ENCODE results near the gene QRFP. TPM values are rescaled to one million over a fixed set of nuclear protein-coding genes. Genes with fewer than 3 reads are reported as not detected.
"Not testable (repeated sequence)": the region's sequence is repeated elsewhere in the genome, so short reads cannot be mapped to it uniquely, and the experiment has no call there.

Gene QRFP
- polyA plus RNA-seq, 1 donor (not counting 4 experiments of a cell fraction or from before 2014, with no cell fraction given), result not detected

GRCh38 chr9:130912932-130913598 is 16.5 kb upstream of the QRFP start:
- no peaks in the 10 kb centered on the region for H3K9me3 ChIP-seq (ENCODE audit: control insufficient read depth, low read depth, low read length)
- peak overlapping the region; percentile 32 for H3K4me2 ChIP-seq (ENCODE audit: control insufficient read depth, extremely low read depth, insufficient read depth, low read depth, low read length)
- H4K20me1 ChIP-seq (ENCODE audit: control insufficient read depth, extremely low read depth, insufficient read depth, low read length), result no peaks in the 10 kb centered on the region
- FAIRE-seq (no peak), DNase-seq (ENCODE audit: low read depth, low spot score) (peak; percentile 66)
- no peaks in the 10 kb centered on the region for H3K9me1 ChIP-seq (ENCODE audit: control insufficient read depth, extremely low read depth, insufficient read depth, low read length)
- dilution Hi-C loops (cut with MboI; ENCODE audit: extremely low pct_ligation_motif_present, low sequenced_read_pairs), result no loop called here
- H3K9ac ChIP-seq (ENCODE audit: control insufficient read depth, extremely low read depth, insufficient read depth, low read length), result no peak overlapping the region
- no peaks in the 10 kb centered on the region for H3K79me2 ChIP-seq (ENCODE audit: control insufficient read depth, insufficient read depth, low read length)
- no peak overlapping the region for H2AFZ ChIP-seq (ENCODE audit: control insufficient read depth, low read length)
- no peak overlapping the region for H3K27ac ChIP-seq (ENCODE audit: control insufficient read depth, insufficient read depth, low read length)
- peaks cover 29% of the 10 kb centered on the region for H3K27me3 ChIP-seq (ENCODE audit: control insufficient read depth, extremely low read depth, insufficient read depth, low read length)
- TF ChIP-seq EZH2 (IDR thresholded peaks at IDR 0.05; ENCODE audit: low read length) (no peak), CTCF (optimal IDR thresholded peaks at IDR 0.05 in 1 of 3, IDR thresholded peaks at IDR 0.05 in 1 of 3, conservative IDR thresholded peaks at IDR 0.05 in 1 of 3; ENCODE audit: extremely low read depth in 1 of 3, insufficient read depth in 2 of 3, low read length in 3 of 3) (no peak)
- H3K4me3 ChIP-seq (ENCODE audit: control insufficient read depth in 2 of 3, extremely low read depth in 1 of 3, insufficient read depth in 2 of 3, low read depth in 1 of 3, low read length in 3 of 3), result no peak overlapping the region
- H3K4me1 ChIP-seq (ENCODE audit: control insufficient read depth, extremely low read depth, insufficient read depth, low read length), result peaks cover 11% of the 10 kb centered on the region
- no peaks in the 10 kb centered on the region for H3K36me3 ChIP-seq (ENCODE audit: control insufficient read depth in 2 of 2, extremely low read depth in 1 of 2, insufficient read depth in 2 of 2, low read length in 2 of 2)

GRCh38 chr9:130911254-130912049 is 14.8 kb upstream of the QRFP start:
- TF ChIP-seq CTCF (optimal IDR thresholded peaks at IDR 0.05 in 1 of 3, IDR thresholded peaks at IDR 0.05 in 1 of 3, conservative IDR thresholded peaks at IDR 0.05 in 1 of 3; ENCODE audit: extremely low read depth in 1 of 3, insufficient read depth in 2 of 3, low read length in 3 of 3), result no peak
- no peak for TF ChIP-seq EZH2 (IDR thresholded peaks at IDR 0.05; ENCODE audit: low read length)
- Histone ChIP-seq H3K4me2 (ENCODE audit: control insufficient read depth, extremely low read depth, insufficient read depth, low read depth, low read length) (no peak overlapping the region), H4K20me1 (ENCODE audit: control insufficient read depth, extremely low read depth, insufficient read depth, low read length) (no peaks in the 10 kb centered on the region), H3K9ac (ENCODE audit: control insufficient read depth, extremely low read depth, insufficient read depth, low read length) (no peak overlapping the region), H3K4me3 (ENCODE audit: control insufficient read depth in 2 of 3, extremely low read depth in 1 of 3, insufficient read depth in 2 of 3, low read depth in 1 of 3, low read length in 3 of 3) (no peak overlapping the region), H3K9me3 (ENCODE audit: control insufficient read depth, low read depth, low read length) (no peaks in the 10 kb centered on the region), H3K27me3 (ENCODE audit: control insufficient read depth, extremely low read depth, insufficient read depth, low read length) (peaks cover 14% of the 10 kb centered on the region), H3K4me1 (ENCODE audit: control insufficient read depth, extremely low read depth, insufficient read depth, low read length) (peaks cover 15% of the 10 kb centered on the region), H3K9me1 (ENCODE audit: control insufficient read depth, extremely low read depth, insufficient read depth, low read length) (no peaks in the 10 kb centered on the region), H3K27ac (ENCODE audit: control insufficient read depth, insufficient read depth, low read length) (no peak overlapping the region), H2AFZ (ENCODE audit: control insufficient read depth, low read length) (no peak overlapping the region), H3K36me3 (ENCODE audit: control insufficient read depth in 2 of 2, extremely low read depth in 1 of 2, insufficient read depth in 2 of 2, low read length in 2 of 2) (no peaks in the 10 kb centered on the region), H3K79me2 (ENCODE audit: control insufficient read depth, insufficient read depth, low read length) (no peaks in the 10 kb centered on the region)
- FAIRE-seq (no peak), DNase-seq (ENCODE audit: low read depth, low spot score) (no peak)
- dilution Hi-C loops (cut with MboI; ENCODE audit: extremely low pct_ligation_motif_present, low sequenced_read_pairs), result no loop called here

GRCh38 chr9:130910670-130911069 is 14.1 kb upstream of the QRFP start:
- H3K9me3 ChIP-seq (ENCODE audit: control insufficient read depth, low read depth, low read length); DNase-seq (ENCODE audit: low read depth, low spot score); H3K36me3 ChIP-seq (ENCODE audit: control insufficient read depth in 2 of 2, extremely low read depth in 1 of 2, insufficient read depth in 2 of 2, low read length in 2 of 2); H3K9ac ChIP-seq (ENCODE audit: control insufficient read depth, extremely low read depth, insufficient read depth, low read length); H3K27ac ChIP-seq (ENCODE audit: control insufficient read depth, insufficient read depth, low read length); H3K27me3 ChIP-seq (ENCODE audit: control insufficient read depth, extremely low read depth, insufficient read depth, low read length); H3K4me2 ChIP-seq (ENCODE audit: control insufficient read depth, extremely low read depth, insufficient read depth, low read depth, low read length); H4K20me1 ChIP-seq (ENCODE audit: control insufficient read depth, extremely low read depth, insufficient read depth, low read length); H3K9me1 ChIP-seq (ENCODE audit: control insufficient read depth, extremely low read depth, insufficient read depth, low read length); FAIRE-seq; dilution Hi-C loops (cut with MboI; ENCODE audit: extremely low pct_ligation_motif_present, low sequenced_read_pairs); H3K79me2 ChIP-seq (ENCODE audit: control insufficient read depth, insufficient read depth, low read length); H3K4me3 ChIP-seq (ENCODE audit: control insufficient read depth in 2 of 3, extremely low read depth in 1 of 3, insufficient read depth in 2 of 3, low read depth in 1 of 3, low read length in 3 of 3); H2AFZ ChIP-seq (ENCODE audit: control insufficient read depth, low read length): not testable (repeated sequence)
- peaks cover 15% of the 10 kb centered on the region for H3K4me1 ChIP-seq (ENCODE audit: control insufficient read depth, extremely low read depth, insufficient read depth, low read length)
